ENCODE results near the gene COL8A2.

DNA sequence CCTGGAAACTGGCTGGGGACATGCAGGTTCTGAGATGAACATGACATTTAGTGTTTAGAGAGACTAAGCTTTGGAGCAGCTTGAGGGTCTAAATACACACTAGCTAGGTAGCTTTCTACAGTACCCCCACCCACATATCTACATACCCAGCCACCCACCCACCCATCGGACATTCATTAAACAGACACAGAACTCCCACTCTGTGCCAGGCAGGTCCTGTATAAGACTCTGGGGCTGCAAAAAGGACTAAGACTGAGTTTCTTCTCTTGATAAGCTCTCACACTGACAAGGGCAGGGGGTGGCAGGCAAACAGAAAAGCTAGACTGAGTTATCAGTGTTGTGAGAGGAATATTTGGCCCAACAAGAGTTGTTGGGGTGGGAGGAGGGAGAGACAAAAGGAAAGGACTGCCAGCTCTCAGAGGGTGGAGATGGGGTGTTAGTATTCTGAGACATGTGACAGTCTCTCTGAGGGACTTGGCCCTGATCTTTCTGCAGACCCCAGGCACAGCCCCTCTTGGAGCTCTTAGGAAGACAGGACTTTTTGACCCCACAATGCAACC, 37.7 kb upstream of the COL8A2 start:
- TF ChIP-seq, protein P1, sequence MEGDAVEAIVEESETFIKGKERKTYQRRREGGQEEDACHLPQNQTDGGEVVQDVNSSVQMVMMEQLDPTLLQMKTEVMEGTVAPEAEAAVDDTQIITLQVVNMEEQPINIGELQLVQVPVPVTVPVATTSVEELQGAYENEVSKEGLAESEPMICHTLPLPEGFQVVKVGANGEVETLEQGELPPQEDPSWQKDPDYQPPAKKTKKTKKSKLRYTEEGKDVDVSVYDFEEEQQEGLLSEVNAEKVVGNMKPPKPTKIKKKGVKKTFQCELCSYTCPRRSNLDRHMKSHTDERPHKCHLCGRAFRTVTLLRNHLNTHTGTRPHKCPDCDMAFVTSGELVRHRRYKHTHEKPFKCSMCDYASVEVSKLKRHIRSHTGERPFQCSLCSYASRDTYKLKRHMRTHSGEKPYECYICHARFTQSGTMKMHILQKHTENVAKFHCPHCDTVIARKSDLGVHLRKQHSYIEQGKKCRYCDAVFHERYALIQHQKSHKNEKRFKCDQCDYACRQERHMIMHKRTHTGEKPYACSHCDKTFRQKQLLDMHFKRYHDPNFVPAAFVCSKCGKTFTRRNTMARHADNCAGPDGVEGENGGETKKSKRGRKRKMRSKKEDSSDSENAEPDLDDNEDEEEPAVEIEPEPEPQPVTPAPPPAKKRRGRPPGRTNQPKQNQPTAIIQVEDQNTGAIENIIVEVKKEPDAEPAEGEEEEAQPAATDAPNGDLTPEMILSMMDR (IDR thresholded peaks at IDR 0.05; ENCODE audit: insufficient read depth, low read length, poor library complexity, severe bottlenecking) = no peak
- TF ChIP-seq EZH2phosphoT487 (conservative IDR thresholded peaks at IDR 0.05; ENCODE audit: low read length) = no peak
